ENCODE measurements around the gene GNLY. TPM values are rescaled to one million over a fixed set of nuclear protein-coding genes. Genes with fewer than 3 reads are reported as not detected.

The GNLY gene
- total RNA-seq, 1 experiment from 2014 or later: not detected

GRCh38 chr2:85663594-85664565, 30.3 kb upstream of the GNLY start:
- H3K4me3 ChIP-seq (ENCODE audit: low read depth, low read length): no peak overlapping the region
- Mint-ChIP-seq H3K4me3 (ENCODE audit: unreplicated experiment) (no peak overlapping the region), H3K4me1 (ENCODE audit: low read depth, unreplicated experiment) (no peaks in the 10 kb centered on the region), H3K27me3 (ENCODE audit: insufficient read depth, unreplicated experiment) (no peaks in the 10 kb centered on the region), H3K27ac (ENCODE audit: unreplicated experiment) (no peak overlapping the region), H3K9me3 (ENCODE audit: unreplicated experiment) (no peaks in the 10 kb centered on the region), H3K36me3 (ENCODE audit: insufficient read depth, unreplicated experiment) (peaks cover 12% of the 10 kb centered on the region)
- POLR2A ChIA-PET: no interaction called here
- H3K4me1 ChIP-seq: no peaks in the 10 kb centered on the region
- no peak for TF ChIP-seq CTCF (IDR thresholded peaks at IDR 0.05; ENCODE audit: insufficient read depth in 1 of 2, low read depth in 1 of 2, low read length in 1 of 2, severe bottlenecking in 1 of 2, unreplicated experiment in 1 of 2)
- no peaks in the 10 kb centered on the region for H3K27me3 ChIP-seq (replicated peaks; ENCODE audit: control insufficient read depth, insufficient read depth, low read length)
- DNase-seq: peak in 1 of 2 experiments; percentile 4
- BruUV-seq (replicated peaks): no TSS peak
- CTCF ChIA-PET: interaction anchor here (0.6 kb wide), 1 partner anchor 13 kb away, joined by 5 read pairs; no protein-coding TSS in a partner anchor
- no peaks in the 10 kb centered on the region for H3K9me3 ChIP-seq
- H3K36me3 ChIP-seq (ENCODE audit: control insufficient read depth, insufficient read depth, low read length): no peaks in the 10 kb centered on the region
- intact Hi-C loops (cut with micrococcal nuclease; ENCODE audit: unreplicated experiment): no loop called here

GRCh38 chr2:85665264-85665937, 28.8 kb upstream of the GNLY start:
- Histone ChIP-seq H3K4me3 (ENCODE audit: low read depth, low read length) (no peak overlapping the region), H3K9me3 (no peaks in the 10 kb centered on the region), H3K36me3 (ENCODE audit: control insufficient read depth, insufficient read depth, low read length) (no peaks in the 10 kb centered on the region), H3K4me1 (no peaks in the 10 kb centered on the region), H3K27me3 (replicated peaks; ENCODE audit: control insufficient read depth, insufficient read depth, low read length) (no peaks in the 10 kb centered on the region)
- Mint-ChIP-seq H3K4me3 (ENCODE audit: unreplicated experiment) (no peak overlapping the region), H3K4me1 (ENCODE audit: low read depth, unreplicated experiment) (no peaks in the 10 kb centered on the region), H3K27ac (ENCODE audit: unreplicated experiment) (no peak overlapping the region), H3K9me3 (ENCODE audit: unreplicated experiment) (no peaks in the 10 kb centered on the region), H3K27me3 (ENCODE audit: insufficient read depth, unreplicated experiment) (no peaks in the 10 kb centered on the region), H3K36me3 (ENCODE audit: insufficient read depth, unreplicated experiment) (peaks cover 12% of the 10 kb centered on the region)
- POLR2A ChIA-PET: no interaction called here
- no TSS peak for BruUV-seq (replicated peaks)
- TF ChIP-seq CTCF (IDR thresholded peaks at IDR 0.05; ENCODE audit: insufficient read depth in 1 of 2, low read depth in 1 of 2, low read length in 1 of 2, severe bottlenecking in 1 of 2, unreplicated experiment in 1 of 2): no peak
- DNase-seq: peak in 1 of 2 experiments; percentile 26
- CTCF ChIA-PET: interaction anchor here (1.2 kb wide), 1 partner anchor 42 kb away, joined by 7 read pairs; no protein-coding TSS in a partner anchor
- intact Hi-C loops (cut with micrococcal nuclease; ENCODE audit: unreplicated experiment): no loop called here

- no TSS peak for BruUV-seq (replicated peaks)
- Histone ChIP-seq H3K27me3 (replicated peaks; ENCODE audit: control insufficient read depth, insufficient read depth, low read length) (no peaks in the 10 kb centered on the region), H3K4me3 (ENCODE audit: low read depth, low read length) (no peak overlapping the region), H3K9me3 (no peaks in the 10 kb centered on the region), H3K36me3 (ENCODE audit: control insufficient read depth, insufficient read depth, low read length) (no peaks in the 10 kb centered on the region), H3K4me1 (no peaks in the 10 kb centered on the region)
- CTCF ChIA-PET: interaction anchor here (1.2 kb wide), 1 partner anchor 41 kb away, joined by 7 read pairs; no protein-coding TSS in a partner anchor
- Mint-ChIP-seq H3K27me3 (ENCODE audit: insufficient read depth, unreplicated experiment) (no peaks in the 10 kb centered on the region), H3K4me3 (ENCODE audit: unreplicated experiment) (no peak overlapping the region), H3K4me1 (ENCODE audit: low read depth, unreplicated experiment) (no peaks in the 10 kb centered on the region), H3K36me3 (ENCODE audit: insufficient read depth, unreplicated experiment) (peaks cover 12% of the 10 kb centered on the region), H3K9me3 (ENCODE audit: unreplicated experiment) (no peaks in the 10 kb centered on the region), H3K27ac (ENCODE audit: unreplicated experiment) (no peak overlapping the region)
- no peak for TF ChIP-seq CTCF (IDR thresholded peaks at IDR 0.05; ENCODE audit: insufficient read depth in 1 of 2, low read depth in 1 of 2, low read length in 1 of 2, severe bottlenecking in 1 of 2, unreplicated experiment in 1 of 2)
- DNase-seq: no peak
- POLR2A ChIA-PET: no interaction called here
- intact Hi-C loops (cut with micrococcal nuclease; ENCODE audit: unreplicated experiment): no loop called here
Measured at GRCh38 chr2:85666016-85666415, 28.1 kb upstream of the GNLY start.
